ENCODE data around the gene PDE10A.

PDE10A gene

DNA sequence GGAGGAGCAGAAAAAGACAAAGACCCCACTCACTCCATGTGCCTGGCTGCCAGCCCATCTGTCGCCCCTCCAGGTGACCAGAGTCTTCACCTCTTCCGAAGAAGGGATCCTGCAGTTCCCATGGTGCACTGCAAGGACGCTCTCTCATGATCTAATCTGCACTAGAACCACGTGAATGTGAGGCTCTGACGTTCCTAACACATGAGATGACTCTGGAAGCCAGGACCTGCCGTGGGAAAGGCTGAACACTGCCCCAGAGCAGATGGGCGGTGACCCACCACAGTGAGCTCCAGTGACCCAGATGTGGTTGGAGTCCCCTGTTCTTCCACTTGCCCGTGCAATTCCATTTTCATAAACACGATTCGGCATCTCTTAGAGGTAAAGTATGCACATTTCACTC is 39.6 kb upstream of the PDE10A start:
- TF ChIP-seq, protein P1, sequence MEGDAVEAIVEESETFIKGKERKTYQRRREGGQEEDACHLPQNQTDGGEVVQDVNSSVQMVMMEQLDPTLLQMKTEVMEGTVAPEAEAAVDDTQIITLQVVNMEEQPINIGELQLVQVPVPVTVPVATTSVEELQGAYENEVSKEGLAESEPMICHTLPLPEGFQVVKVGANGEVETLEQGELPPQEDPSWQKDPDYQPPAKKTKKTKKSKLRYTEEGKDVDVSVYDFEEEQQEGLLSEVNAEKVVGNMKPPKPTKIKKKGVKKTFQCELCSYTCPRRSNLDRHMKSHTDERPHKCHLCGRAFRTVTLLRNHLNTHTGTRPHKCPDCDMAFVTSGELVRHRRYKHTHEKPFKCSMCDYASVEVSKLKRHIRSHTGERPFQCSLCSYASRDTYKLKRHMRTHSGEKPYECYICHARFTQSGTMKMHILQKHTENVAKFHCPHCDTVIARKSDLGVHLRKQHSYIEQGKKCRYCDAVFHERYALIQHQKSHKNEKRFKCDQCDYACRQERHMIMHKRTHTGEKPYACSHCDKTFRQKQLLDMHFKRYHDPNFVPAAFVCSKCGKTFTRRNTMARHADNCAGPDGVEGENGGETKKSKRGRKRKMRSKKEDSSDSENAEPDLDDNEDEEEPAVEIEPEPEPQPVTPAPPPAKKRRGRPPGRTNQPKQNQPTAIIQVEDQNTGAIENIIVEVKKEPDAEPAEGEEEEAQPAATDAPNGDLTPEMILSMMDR (IDR thresholded peaks at IDR 0.05): no peak
- H3K4me3 ChIP-seq (ENCODE audit: low read depth in 1 of 2, low read length in 1 of 2): no peak overlapping the region
- no peak overlapping the region for H3K27ac ChIP-seq
- H3K4me1 ChIP-seq (ENCODE audit: control insufficient read depth in 1 of 2, insufficient read depth in 1 of 2, low read depth in 1 of 2, low read length in 1 of 2): no peaks in the 10 kb centered on the region
- no peaks in the 10 kb centered on the region for H3K9me3 ChIP-seq
- H3K36me3 ChIP-seq: no peaks in the 10 kb centered on the region
- H3K27me3 ChIP-seq: no peaks in the 10 kb centered on the region

DNA sequence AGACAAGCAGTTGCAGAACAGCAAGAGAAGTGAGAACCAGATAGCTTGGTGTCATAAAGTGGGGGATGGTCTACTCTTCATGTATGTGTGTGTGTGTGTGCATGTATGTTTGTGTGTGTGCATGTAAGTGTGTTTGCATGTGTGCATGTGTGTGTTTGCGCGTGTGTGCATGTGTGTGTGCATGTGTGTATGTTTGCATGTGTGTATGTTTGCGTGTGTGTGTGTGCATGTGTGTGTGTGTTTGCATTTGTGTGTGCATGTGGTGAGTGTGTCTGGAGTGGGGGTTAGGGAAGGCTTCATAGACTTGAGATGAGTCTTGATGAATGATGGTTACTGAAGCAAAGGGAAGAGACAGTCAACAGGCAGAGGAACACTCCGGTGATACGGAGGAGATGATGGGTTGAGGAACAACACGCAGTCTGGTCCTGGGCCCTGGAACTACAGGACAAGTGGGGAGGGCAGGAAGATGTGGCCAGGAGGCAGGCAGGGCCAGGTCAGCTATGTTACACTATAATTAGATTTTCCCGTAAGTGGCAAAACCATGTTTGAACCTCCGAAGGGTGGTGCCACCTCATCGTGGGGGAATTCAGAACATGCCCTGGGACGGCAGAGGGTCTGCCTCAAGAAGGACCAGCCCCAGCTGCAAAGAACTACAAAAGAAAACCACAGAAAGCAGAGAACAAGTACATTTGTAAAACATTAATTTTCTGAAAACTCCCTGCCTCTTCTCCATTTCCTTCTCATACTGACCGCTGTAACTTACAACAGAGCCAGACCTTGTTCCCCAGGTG is 38.7 kb upstream of the PDE10A start:
- TF ChIP-seq, protein P1 (IDR thresholded peaks at IDR 0.05): no peak
- Histone ChIP-seq H3K36me3 (no peaks in the 10 kb centered on the region), H3K27ac (no peak overlapping the region), H3K4me1 (ENCODE audit: control insufficient read depth in 1 of 2, insufficient read depth in 1 of 2, low read depth in 1 of 2, low read length in 1 of 2) (no peaks in the 10 kb centered on the region), H3K27me3 (no peaks in the 10 kb centered on the region), H3K4me3 (ENCODE audit: low read depth in 1 of 2, low read length in 1 of 2) (no peak overlapping the region), H3K9me3 (no peaks in the 10 kb centered on the region)

DNA sequence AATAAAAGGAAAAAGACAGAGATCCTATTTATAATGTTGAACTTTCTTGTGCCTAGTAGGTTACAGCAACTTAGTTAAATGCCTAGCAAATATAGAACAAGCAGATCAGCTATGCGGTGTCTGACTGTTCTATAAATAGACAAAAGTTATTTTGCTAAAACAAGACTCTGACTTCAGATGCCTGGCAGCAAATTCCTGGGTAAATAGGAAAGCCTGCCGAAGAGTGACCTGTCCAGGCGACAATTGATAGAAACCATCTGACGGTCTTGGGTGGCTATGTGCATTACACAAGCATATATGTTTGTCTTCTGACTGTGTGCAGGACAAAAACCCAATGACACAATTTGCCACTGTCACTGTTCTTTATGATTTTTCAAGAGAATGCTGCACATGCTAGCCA is 38.0 kb upstream of the PDE10A start:
- Histone ChIP-seq H3K27me3 (no peaks in the 10 kb centered on the region), H3K4me3 (ENCODE audit: low read depth in 1 of 2, low read length in 1 of 2) (no peak overlapping the region), H3K36me3 (no peaks in the 10 kb centered on the region), H3K4me1 (ENCODE audit: control insufficient read depth in 1 of 2, insufficient read depth in 1 of 2, low read depth in 1 of 2, low read length in 1 of 2) (no peaks in the 10 kb centered on the region), H3K27ac (no peak overlapping the region), H3K9me3 (no peaks in the 10 kb centered on the region)
- TF ChIP-seq, protein P1 (IDR thresholded peaks at IDR 0.05): no peak

DNA sequence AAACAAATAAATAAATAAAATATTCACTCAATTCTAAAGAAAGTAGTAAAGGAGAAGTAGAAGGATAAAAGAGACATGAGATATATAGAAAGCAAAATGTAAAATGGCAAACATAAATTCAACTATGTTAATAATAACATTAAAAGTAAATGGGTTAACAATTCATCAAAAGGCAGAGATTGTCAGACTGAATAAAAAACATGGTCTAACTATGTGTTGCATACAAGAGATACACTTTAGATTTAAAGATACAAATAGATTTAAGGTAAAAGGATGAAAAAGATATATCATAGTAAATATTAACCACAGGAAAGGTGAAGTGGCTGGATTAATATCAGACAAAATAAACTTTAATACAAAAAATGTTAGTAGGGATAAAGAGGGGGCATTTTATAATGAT is 35.8 kb upstream of the PDE10A start:
- H3K36me3 ChIP-seq: no peaks in the 10 kb centered on the region
- TF ChIP-seq, protein P1 (IDR thresholded peaks at IDR 0.05): no peak
- no peak overlapping the region for H3K27ac ChIP-seq
- H3K9me3 ChIP-seq: no peaks in the 10 kb centered on the region
- no peaks in the 10 kb centered on the region for H3K27me3 ChIP-seq
- no peaks in the 10 kb centered on the region for H3K4me1 ChIP-seq (ENCODE audit: control insufficient read depth in 1 of 2, insufficient read depth in 1 of 2, low read depth in 1 of 2, low read length in 1 of 2)
- H3K4me3 ChIP-seq (ENCODE audit: low read depth in 1 of 2, low read length in 1 of 2): no peak overlapping the region

DNA sequence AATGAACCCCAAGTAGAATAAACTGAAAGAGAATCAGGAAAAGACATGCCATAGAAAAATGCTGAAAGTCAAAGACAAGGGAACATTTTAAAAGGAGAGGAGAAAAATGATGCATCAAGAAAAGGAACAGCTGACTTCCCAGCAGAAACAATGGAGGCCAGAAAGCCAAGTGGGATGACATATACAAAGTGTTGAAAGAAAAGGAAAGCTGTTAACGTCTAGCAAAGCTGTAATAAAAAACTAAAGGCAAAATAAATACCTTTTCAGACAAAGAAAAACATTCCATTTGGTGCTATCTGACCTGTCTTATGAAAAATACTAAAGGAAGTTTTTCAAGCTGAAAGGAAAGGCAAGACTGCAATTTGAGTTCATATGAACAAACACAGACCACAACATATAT is 34.1 kb upstream of the PDE10A start:
- no peaks in the 10 kb centered on the region for H3K9me3 ChIP-seq
- H3K36me3 ChIP-seq: no peaks in the 10 kb centered on the region
- TF ChIP-seq, protein P1 (IDR thresholded peaks at IDR 0.05): no peak
- H3K4me3 ChIP-seq (ENCODE audit: low read depth in 1 of 2, low read length in 1 of 2): no peak overlapping the region
- no peaks in the 10 kb centered on the region for H3K4me1 ChIP-seq (ENCODE audit: control insufficient read depth in 1 of 2, insufficient read depth in 1 of 2, low read depth in 1 of 2, low read length in 1 of 2)
- H3K27ac ChIP-seq: no peak overlapping the region
- H3K27me3 ChIP-seq: no peaks in the 10 kb centered on the region

Data from neutrophil (primary cell).